Measurements from ENCODE around the gene NXT1.

Gene NXT1

GRCh38 chr20:23391707-23392310 lies 41.2 kb downstream of the NXT1 start:
- DNase-seq (ENCODE audit: low read depth): no peak

- no peak for DNase-seq (ENCODE audit: low read depth)
These were observed 43.6 kb downstream of the NXT1 start for GRCh38 chr20:23393996-23394775.

GRCh38 chr20:23396950-23397627 lies 46.5 kb downstream of the NXT1 start:
- no peak for DNase-seq (ENCODE audit: low read depth)

GRCh38 chr20:23397961-23398360 lies 47.4 kb downstream of the NXT1 start:
- DNase-seq (ENCODE audit: low read depth): no peak

GRCh38 chr20:23399568-23400241 lies 49.1 kb downstream of the NXT1 start:
- no peak for DNase-seq (ENCODE audit: low read depth)

- DNase-seq (ENCODE audit: low read depth): no peak
These were observed 50.5 kb downstream of the NXT1 start for GRCh38 chr20:23401051-23401450.

GRCh38 chr20:23403751-23404150 lies 53.2 kb downstream of the NXT1 start:
- no peak for DNase-seq (ENCODE audit: low read depth)

GRCh38 chr20:23404196-23404595 lies 53.6 kb downstream of the NXT1 start:
- no peak for DNase-seq (ENCODE audit: low read depth)
